Neural cell (in vitro differentiated cells): ENCODE measurements around the gene SPATS2. TPM values are rescaled to one million over a fixed set of nuclear protein-coding genes. Genes with fewer than 3 reads are reported as not detected.

Experiments
- H2AFZ ChIP-seq: fragments of 200-600, 300-800 bp; sonication (generic), shearing (Covaris generic); 2 replicates; pipeline ENCODE4 v1.6.0; 2014; ENCODE audit warnings: low read depth, mild to moderate bottlenecking, antibody characterized with exemption, low read length, moderate library complexity
- H3F3A ChIP-seq: fragments of 200-600 bp; shearing (Covaris generic); 2 replicates; pipeline ENCODE4 v1.6.1; 2016; ENCODE audit warnings: mild to moderate bottlenecking, moderate library complexity, mixed read lengths, antibody characterized with exemption, low read length; ENCODE audit not compliant: insufficient read depth, poor library complexity, severe bottlenecking
- H3K27ac ChIP-seq: fragments of 200-600, 300-800 bp; sonication (generic), shearing (Covaris generic); 2 replicates; pipeline ENCODE4 v1.5.1; 2014; ENCODE audit warnings: mild to moderate bottlenecking, low read length, moderate library complexity
- H3K27me3 ChIP-seq: fragments of 300-800, 200-600 bp; sonication (generic), shearing (Covaris generic); 2 replicates; pipeline ENCODE4 v1.6.0; 2014; ENCODE audit warnings: mild to moderate bottlenecking, low read depth, low read length, moderate library complexity; ENCODE audit not compliant: insufficient read depth
- H3K36me3 ChIP-seq: fragments of 300-800, 200-600 bp; sonication (generic), shearing (Covaris generic); 2 replicates; pipeline ENCODE4 v1.5.1; 2014; ENCODE audit warnings: mild to moderate bottlenecking, antibody characterized with exemption, low read length, moderate library complexity; ENCODE audit not compliant: insufficient read depth
- H3K4me2 ChIP-seq: fragments of 300-800, 200-600 bp; sonication (generic), shearing (Covaris generic); 2 replicates; pipeline ENCODE4 v1.6.0; 2014; ENCODE audit warnings: mild to moderate bottlenecking, low read length
- H3K4me3 ChIP-seq: fragments of 300-800, 200-600 bp; sonication (generic), shearing (Covaris generic); 2 replicates; pipeline ENCODE4 v1.5.1; 2014; ENCODE audit warnings: mild to moderate bottlenecking, low read length, moderate library complexity
- H3K79me2 ChIP-seq: fragments of 200-600 bp; shearing (Covaris generic); replicated peaks from 2 replicates; pipeline ENCODE4 v1.6.0; 2014; ENCODE audit warnings: mild to moderate bottlenecking, low read length, moderate library complexity; ENCODE audit not compliant: insufficient read depth
- H3K9ac ChIP-seq: fragments of 300-800, 200-600 bp; sonication (generic), shearing (Covaris generic); 2 replicates; pipeline ENCODE4 v1.6.1; 2016; ENCODE audit warnings: mild to moderate bottlenecking, low read length, mixed read lengths
- H3K9me2 ChIP-seq: fragments of 200-600 bp; shearing (Covaris generic); 2 replicates; pipeline ENCODE4 v1.6.1; 2016; ENCODE audit warnings: mild to moderate bottlenecking, low read length, mixed read lengths; ENCODE audit not compliant: insufficient read depth
- H3K9me3 ChIP-seq: fragments of 200-600, 300-800 bp; sonication (generic), shearing (Covaris generic); 2 replicates; pipeline ENCODE4 v1.6.1; 2016; ENCODE audit warnings: mild to moderate bottlenecking, mixed run types, low read length, moderate library complexity, mixed read lengths
- H4K20me1 ChIP-seq: fragments of 200-600 bp; shearing (Covaris generic); 2 replicates; pipeline ENCODE4 v1.6.1; 2016; ENCODE audit warnings: mild to moderate bottlenecking, mixed run types; ENCODE audit not compliant: insufficient read depth
- EP300 ChIP-seq: fragments of 450-650 bp; conservative IDR thresholded peaks from 2 replicates; pipeline ENCODE4 v1.6.1; 2014; ENCODE audit warnings: antibody characterized with exemption, mild to moderate bottlenecking, moderate library complexity; ENCODE audit not compliant: poor library complexity, severe bottlenecking
- EZH2 ChIP-seq: fragments of 200-600, 300-800 bp; shearing (Covaris generic), sonication (generic); IDR thresholded peaks from 2 replicates; pipeline ENCODE4 v1.6.1; 2014; ENCODE audit warnings: antibody characterized with exemption, low read length, borderline replicate concordance, mild to moderate bottlenecking; ENCODE audit not compliant: insufficient read depth, poor library complexity, severe bottlenecking
- MXI1 ChIP-seq: fragments of 450-650 bp; conservative IDR thresholded peaks from 2 replicates; pipeline ENCODE4 v1.6.1; 2014; ENCODE audit warnings: antibody characterized with exemption, mild to moderate bottlenecking; ENCODE audit not compliant: poor library complexity, severe bottlenecking
- POLR2AphosphoS5 ChIP-seq: IDR thresholded peaks from 2 replicates; pipeline ENCODE4 v1.6.1; 2012
- RAD21 ChIP-seq: fragments of 450-650 bp; conservative IDR thresholded peaks from 2 replicates; pipeline ENCODE4 v1.6.1; 2014; ENCODE audit warnings: antibody characterized with exemption, mild to moderate bottlenecking, moderate library complexity
- SMC3 ChIP-seq: fragments of 450-650 bp; conservative IDR thresholded peaks from 2 replicates; pipeline ENCODE4 v1.6.1; 2014; ENCODE audit warnings: antibody characterized with exemption, mild to moderate bottlenecking, moderate library complexity; ENCODE audit not compliant: poor library complexity
- TAF1 ChIP-seq: IDR thresholded peaks from 2 replicates; pipeline ENCODE4 v1.6.1; 2012; ENCODE audit warnings: low read depth
- polyA plus RNA-seq: library from polyadenylated mRNA; depleted of rRNA; stranded (reverse); fragments of >200 nt; gene quantifications from 2 replicates; pipeline ENCODE4 v1.2.3, GENCODE V29; 2014
- TF ChIP-seq, protein P1 (sequence below): IDR thresholded peaks from 2 replicates; pipeline ENCODE4 v1.6.1; 2012; ENCODE audit warnings: borderline replicate concordance
- TF ChIP-seq, protein P2 (sequence below): fragments of 450-650 bp; IDR thresholded peaks from 2 replicates; pipeline ENCODE4 v1.5.1; 2014; ENCODE audit warnings: antibody characterized with exemption, mild to moderate bottlenecking, moderate library complexity; ENCODE audit not compliant: poor library complexity, severe bottlenecking

SPATS2 gene
- polyA plus RNA-seq, 1 donor from 2014 or later: 58.4 TPM

DNA sequence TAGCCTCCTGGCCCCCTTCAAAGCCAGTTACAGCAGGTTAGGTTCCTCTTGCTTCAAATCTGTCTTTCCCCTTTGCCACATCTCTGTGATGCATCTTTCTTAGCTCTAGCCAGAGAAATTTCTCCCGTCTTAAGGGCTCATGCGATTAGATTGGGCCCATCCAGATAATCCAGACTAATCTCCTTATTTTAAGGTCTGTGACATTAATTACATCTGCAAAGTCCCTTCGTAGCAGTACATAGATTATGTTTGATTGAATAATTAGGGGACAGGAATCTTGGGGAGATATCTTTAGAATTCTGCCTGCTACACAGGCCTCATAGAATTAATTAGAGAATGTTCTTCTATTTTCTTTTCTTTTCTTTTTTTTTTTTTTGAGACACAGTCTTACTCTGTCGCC lies 79.3 kb downstream of the SPATS2 start:
- Histone ChIP-seq H3K36me3 (no peaks in the 10 kb centered on the region), H3K27me3 (no peaks in the 10 kb centered on the region), H3K4me2 (no peak overlapping the region), H3K4me3 (no peak overlapping the region), H4K20me1 (no peaks in the 10 kb centered on the region), H3K9me2 (no peaks in the 10 kb centered on the region), H3K9ac (no peak overlapping the region), H2AFZ (no peak overlapping the region), H3K9me3 (no peaks in the 10 kb centered on the region), H3K27ac (no peak overlapping the region), H3F3A (no peaks in the 10 kb centered on the region), H3K79me2 (peaks cover 6% of the 10 kb centered on the region)
- TF ChIP-seq SMC3 (no peak), EZH2 (no peak), POLR2AphosphoS5 (no peak), RAD21 (no peak), EP300 (no peak), MXI1 (no peak), TAF1 (no peak)
- TF ChIP-seq, protein P1, sequence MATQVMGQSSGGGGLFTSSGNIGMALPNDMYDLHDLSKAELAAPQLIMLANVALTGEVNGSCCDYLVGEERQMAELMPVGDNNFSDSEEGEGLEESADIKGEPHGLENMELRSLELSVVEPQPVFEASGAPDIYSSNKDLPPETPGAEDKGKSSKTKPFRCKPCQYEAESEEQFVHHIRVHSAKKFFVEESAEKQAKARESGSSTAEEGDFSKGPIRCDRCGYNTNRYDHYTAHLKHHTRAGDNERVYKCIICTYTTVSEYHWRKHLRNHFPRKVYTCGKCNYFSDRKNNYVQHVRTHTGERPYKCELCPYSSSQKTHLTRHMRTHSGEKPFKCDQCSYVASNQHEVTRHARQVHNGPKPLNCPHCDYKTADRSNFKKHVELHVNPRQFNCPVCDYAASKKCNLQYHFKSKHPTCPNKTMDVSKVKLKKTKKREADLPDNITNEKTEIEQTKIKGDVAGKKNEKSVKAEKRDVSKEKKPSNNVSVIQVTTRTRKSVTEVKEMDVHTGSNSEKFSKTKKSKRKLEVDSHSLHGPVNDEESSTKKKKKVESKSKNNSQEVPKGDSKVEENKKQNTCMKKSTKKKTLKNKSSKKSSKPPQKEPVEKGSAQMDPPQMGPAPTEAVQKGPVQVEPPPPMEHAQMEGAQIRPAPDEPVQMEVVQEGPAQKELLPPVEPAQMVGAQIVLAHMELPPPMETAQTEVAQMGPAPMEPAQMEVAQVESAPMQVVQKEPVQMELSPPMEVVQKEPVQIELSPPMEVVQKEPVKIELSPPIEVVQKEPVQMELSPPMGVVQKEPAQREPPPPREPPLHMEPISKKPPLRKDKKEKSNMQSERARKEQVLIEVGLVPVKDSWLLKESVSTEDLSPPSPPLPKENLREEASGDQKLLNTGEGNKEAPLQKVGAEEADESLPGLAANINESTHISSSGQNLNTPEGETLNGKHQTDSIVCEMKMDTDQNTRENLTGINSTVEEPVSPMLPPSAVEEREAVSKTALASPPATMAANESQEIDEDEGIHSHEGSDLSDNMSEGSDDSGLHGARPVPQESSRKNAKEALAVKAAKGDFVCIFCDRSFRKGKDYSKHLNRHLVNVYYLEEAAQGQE: no peak
- TF ChIP-seq, protein P2, sequence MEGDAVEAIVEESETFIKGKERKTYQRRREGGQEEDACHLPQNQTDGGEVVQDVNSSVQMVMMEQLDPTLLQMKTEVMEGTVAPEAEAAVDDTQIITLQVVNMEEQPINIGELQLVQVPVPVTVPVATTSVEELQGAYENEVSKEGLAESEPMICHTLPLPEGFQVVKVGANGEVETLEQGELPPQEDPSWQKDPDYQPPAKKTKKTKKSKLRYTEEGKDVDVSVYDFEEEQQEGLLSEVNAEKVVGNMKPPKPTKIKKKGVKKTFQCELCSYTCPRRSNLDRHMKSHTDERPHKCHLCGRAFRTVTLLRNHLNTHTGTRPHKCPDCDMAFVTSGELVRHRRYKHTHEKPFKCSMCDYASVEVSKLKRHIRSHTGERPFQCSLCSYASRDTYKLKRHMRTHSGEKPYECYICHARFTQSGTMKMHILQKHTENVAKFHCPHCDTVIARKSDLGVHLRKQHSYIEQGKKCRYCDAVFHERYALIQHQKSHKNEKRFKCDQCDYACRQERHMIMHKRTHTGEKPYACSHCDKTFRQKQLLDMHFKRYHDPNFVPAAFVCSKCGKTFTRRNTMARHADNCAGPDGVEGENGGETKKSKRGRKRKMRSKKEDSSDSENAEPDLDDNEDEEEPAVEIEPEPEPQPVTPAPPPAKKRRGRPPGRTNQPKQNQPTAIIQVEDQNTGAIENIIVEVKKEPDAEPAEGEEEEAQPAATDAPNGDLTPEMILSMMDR: no peak

DNA sequence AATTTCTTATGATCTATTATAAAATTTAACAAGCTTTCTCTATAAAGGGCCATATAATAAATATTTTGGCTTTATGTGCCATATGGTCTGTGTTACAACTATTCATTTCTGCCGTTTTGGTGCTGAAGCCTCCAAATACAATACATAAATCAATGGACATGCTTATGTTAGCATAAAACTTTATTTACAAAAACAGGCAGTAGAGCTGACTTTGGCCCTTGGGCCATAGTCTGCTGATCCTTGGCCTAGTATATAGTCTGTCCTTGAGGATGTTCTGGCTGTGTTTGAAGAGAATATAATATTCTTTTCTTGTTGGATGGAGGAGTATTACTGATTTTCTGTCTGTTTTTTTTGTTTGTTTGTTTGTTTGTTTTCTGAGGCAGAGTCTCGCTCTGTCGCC lies 81.6 kb downstream of the SPATS2 start:
- Histone ChIP-seq H3K4me2 (no peak overlapping the region), H3K9ac (no peak overlapping the region), H3K27me3 (no peaks in the 10 kb centered on the region), H3K9me3 (no peaks in the 10 kb centered on the region), H3K9me2 (no peaks in the 10 kb centered on the region), H3F3A (no peaks in the 10 kb centered on the region), H2AFZ (no peak overlapping the region), H3K27ac (no peak overlapping the region), H4K20me1 (no peaks in the 10 kb centered on the region), H3K36me3 (no peaks in the 10 kb centered on the region), H3K79me2 (peaks cover 2% of the 10 kb centered on the region), H3K4me3 (no peak overlapping the region)
- TF ChIP-seq, protein P1: no peak
- TF ChIP-seq RAD21 (no peak), EZH2 (no peak), MXI1 (no peak), SMC3 (no peak), POLR2AphosphoS5 (no peak)
- TF ChIP-seq, protein P2: no peak
